Mucosa of stomach (tissue), 1 donor: ENCODE results near the gene SLC2A4.

Experiments
- H3K27me3 ChIP-seq: one replicate; pipeline ENCODE4 v1.7.0; 2013; ENCODE audit warnings: mild to moderate bottlenecking, low read length; ENCODE audit not compliant: control insufficient read depth, insufficient read depth
- H3K36me3 ChIP-seq: one replicate; pipeline ENCODE4 v1.7.0; 2013; ENCODE audit warnings: low read length; ENCODE audit not compliant: control insufficient read depth, insufficient read depth
- H3K4me1 ChIP-seq: one replicate; pipeline ENCODE4 v1.7.0; 2013; ENCODE audit warnings: mild to moderate bottlenecking, low read length; ENCODE audit not compliant: control insufficient read depth, insufficient read depth
- H3K4me3 ChIP-seq: one replicate; pipeline ENCODE4 v1.7.0; 2013; ENCODE audit warnings: low read length
- H3K9ac ChIP-seq: one replicate; pipeline ENCODE4 v1.7.0; 2013; ENCODE audit warnings: mild to moderate bottlenecking, low read length, moderate library complexity
- H3K9me3 ChIP-seq: one replicate; pipeline ENCODE4 v1.7.0; 2013; ENCODE audit warnings: mild to moderate bottlenecking, low read length, moderate library complexity; ENCODE audit not compliant: control insufficient read depth
- donor health status: Pancreatic carcinoma.

The SLC2A4 gene

DNA sequence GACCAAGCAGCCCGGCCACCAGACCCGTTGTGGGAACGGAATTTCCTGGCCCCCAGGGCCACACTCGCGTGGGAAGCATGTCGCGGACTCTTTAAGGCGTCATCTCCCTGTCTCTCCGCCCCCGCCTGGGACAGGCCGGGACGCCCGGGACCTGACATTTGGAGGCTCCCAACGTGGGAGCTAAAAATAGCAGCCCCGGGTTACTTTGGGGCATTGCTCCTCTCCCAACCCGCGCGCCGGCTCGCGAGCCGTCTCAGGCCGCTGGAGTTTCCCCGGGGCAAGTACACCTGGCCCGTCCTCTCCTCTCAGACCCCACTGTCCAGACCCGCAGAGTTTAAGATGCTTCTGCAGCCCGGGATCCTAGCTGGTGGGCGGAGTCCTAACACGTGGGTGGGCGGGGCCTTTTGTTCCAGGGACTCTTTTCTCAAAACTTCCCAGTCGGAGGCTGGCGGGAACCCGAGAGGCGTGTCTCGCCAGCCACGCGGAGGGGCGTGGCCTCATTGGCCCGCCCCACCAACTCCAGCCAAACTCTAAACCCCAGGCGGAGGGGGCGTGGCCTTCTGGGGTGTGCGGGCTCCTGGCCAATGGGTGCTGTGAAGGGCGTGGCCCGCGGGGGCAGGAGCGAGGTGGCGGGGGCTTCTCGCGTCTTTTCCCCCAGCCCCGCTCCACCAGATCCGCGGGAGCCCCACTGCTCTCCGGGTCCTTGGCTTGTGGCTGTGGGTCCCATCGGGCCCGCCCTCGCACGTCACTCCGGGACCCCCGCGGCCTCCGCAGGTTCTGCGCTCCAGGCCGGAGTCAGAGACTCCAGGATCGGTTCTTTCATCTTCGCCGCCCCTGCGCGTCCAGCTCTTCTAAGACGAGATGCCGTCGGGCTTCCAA, at the start of gene SLC2A4:
TSS of gene SLC2A4 (plus strand) at position 645 of the 879 bp plus-strand sequence. CDS start at position 862, 217 bp downstream.
- H3K4me3 ChIP-seq = peak within 1 kb of the TSS; percentile 41
- H3K9me3 ChIP-seq = no peaks in the 10 kb centered on the region
- no peaks in the 10 kb centered on the region for H3K36me3 ChIP-seq
- H3K9ac ChIP-seq = peak within 1 kb of the TSS; percentile 40
- peaks cover 43% of the 10 kb centered on the region for H3K27me3 ChIP-seq
- peaks cover 21% of the 10 kb centered on the region for H3K4me1 ChIP-seq

DNA sequence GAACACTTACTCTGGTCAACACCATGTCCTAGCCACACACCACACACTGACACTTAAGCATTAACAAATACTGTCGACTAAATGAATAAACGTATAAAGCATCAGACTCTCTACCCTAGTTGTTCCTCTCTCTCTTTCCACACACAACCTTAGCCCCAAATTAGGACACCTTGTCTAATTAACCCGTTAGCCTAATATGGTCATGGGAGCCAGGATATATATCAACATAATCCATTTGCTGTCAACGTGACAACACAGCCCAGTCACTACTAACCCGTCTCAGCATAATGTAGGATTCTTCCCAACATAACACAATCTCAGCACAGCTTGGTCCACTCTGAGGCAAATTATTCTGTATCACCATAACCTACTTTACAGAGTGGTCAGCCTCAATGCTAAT, 49.4 kb upstream of the SLC2A4 start:
- no peak overlapping the region for H3K4me3 ChIP-seq
- H3K9ac ChIP-seq = no peak overlapping the region
- H3K36me3 ChIP-seq = peaks cover 15% of the 10 kb centered on the region
- H3K4me1 ChIP-seq = peaks cover 23% of the 10 kb centered on the region
- no peaks in the 10 kb centered on the region for H3K9me3 ChIP-seq
- no peaks in the 10 kb centered on the region for H3K27me3 ChIP-seq

DNA sequence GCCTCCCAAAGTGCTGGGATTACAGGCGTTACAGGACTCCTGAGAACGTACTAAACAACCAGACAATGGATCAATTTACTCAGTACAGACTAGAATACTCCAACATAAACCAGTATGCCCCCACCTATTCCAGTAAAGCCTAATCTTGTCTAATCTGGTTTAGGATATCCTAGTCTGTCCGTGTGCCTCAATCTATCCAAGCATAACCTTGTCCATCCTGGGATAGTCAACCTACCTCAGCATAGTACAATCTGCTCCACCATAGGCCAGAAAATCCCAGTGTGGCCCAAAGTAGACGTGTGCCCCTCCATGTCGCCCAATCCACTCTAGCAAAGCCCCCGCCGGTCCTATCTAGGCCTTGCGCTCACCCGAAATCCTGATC, 47.8 kb upstream of the SLC2A4 start:
- Histone ChIP-seq H3K36me3 (peaks cover 9% of the 10 kb centered on the region), H3K9ac (peak overlapping the region; percentile 80), H3K27me3 (no peaks in the 10 kb centered on the region), H3K4me1 (peaks cover 28% of the 10 kb centered on the region), H3K4me3 (peak overlapping the region; percentile 92), H3K9me3 (no peaks in the 10 kb centered on the region)

DNA sequence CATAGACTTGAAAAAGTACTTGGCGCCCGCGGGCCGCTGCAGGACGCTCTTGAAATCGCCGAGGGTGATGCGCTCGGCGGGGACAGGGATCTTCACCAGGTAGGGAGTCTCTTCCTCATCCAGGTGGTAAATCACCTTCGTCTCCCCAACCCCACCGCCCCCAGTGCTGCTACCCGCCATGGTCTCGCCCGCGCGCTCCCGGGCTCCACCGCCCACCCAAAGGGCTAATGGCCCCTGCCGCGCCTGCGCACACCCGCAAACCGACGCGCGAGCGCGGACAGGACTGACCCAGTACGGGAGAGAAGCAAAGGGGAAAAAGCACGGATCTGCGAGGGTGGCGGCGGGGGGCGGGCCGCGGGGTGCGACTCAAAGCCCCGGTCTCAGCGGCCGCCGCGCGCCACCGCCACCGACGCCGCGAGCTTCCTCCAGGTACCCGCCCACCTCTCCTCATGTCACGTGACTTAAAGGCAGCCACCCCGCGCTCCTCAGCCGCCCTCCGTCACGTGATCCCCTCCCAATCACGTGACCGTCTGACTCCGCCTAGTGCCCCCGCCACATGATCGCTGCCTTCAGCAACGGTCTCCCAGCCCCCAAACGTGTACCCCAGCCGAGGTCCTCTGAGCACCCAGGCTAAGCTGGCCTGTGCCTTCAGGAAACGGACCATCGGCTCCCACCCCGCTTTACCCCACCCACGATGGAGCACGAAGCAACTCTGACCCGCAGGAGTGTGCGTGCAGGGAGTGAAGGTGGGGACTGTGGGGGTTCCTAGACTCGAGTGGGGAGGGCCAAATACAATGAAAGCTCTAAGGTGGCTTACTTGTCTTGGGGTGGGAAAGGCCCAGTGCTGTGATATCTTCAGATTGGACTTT, 47.2 kb upstream of the SLC2A4 start, which contains the start of gene DVL2:
TSS of gene DVL2 (minus strand) at position 435 of the 869 bp plus-strand sequence. CDS start at position 180, 255 bp downstream.
- H3K36me3 ChIP-seq = peaks cover 5% of the 10 kb centered on the region
- peak within 1 kb of the TSS; percentile 80 for H3K9ac ChIP-seq
- peaks cover 28% of the 10 kb centered on the region for H3K4me1 ChIP-seq
- H3K4me3 ChIP-seq = peak within 1 kb of the TSS; percentile 92
- H3K27me3 ChIP-seq = no peaks in the 10 kb centered on the region
- no peaks in the 10 kb centered on the region for H3K9me3 ChIP-seq

DNA sequence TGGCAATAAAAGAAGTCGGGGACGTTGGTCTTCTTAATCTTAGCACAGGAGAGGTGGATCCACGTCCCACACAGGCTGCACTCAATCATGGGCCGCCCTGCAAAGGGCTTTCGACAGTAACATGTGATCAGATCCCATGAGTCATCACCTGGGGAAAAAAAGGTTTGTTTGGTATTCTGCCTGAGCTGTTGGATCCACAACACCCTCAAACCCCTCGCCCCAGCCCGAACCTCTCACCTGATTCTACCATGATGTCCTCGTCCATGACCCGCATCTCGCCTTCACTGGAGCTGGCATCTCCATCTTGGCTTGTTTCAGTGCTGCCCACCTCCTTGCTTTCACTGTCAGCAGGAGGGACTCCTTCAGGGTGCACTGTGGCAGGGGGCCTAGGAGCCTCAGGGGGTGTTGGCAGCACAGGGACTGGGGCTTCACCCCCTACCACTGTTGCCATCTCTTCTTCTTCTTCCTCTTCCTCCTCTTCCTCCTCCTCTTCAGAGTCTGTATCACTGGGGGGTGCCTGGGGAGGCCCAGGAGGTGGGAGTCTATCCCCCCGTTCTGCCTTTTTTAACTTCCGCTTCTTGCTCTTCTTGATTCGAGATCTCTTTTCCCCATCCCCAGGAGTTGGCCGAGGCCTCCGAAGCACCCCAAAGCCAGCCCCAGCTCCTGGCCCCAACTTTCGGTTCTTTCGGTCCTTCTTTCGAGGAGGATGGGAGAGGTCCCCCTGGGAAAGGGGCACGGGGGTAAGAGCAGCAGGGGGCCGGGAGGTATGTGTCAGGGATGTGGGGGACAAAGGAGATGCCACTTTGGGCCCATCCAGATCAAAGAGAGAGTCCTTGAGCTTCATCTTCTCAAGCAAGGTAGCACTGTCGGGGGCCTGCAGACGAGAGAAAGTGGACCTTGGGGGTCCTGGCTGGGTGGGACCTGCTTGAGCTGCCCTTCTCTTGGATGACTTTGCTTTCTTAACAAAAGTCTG, 45.5 kb upstream of the SLC2A4 start:
- no peaks in the 10 kb centered on the region for H3K9me3 ChIP-seq
- no peaks in the 10 kb centered on the region for H3K27me3 ChIP-seq
- H3K4me1 ChIP-seq = peaks cover 41% of the 10 kb centered on the region
- peaks cover 5% of the 10 kb centered on the region for H3K36me3 ChIP-seq
- H3K4me3 ChIP-seq = no peak overlapping the region
- peak overlapping the region; percentile 8 for H3K9ac ChIP-seq

DNA sequence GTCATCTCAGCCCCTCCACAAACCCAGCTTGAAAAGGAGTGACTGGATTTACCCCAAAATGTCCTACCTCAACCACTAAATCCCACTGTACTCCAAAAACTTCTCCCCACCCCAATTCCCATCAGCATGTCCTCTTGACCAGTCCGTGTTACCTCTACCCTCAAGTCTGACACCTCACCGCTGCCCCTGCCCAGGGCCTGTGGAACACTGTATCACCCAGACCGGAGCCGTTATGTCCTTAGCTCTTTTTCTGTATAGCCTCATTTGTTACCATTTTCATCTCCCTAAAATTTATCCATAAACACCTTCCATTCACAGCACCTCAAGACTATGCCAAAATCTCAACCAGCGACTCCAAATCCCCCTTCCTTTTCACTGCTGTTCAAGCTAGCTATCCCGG, 44.7 kb upstream of the SLC2A4 start:
- H3K9me3 ChIP-seq = no peaks in the 10 kb centered on the region
- no peak overlapping the region for H3K9ac ChIP-seq
- peaks cover 47% of the 10 kb centered on the region for H3K4me1 ChIP-seq
- H3K4me3 ChIP-seq = peak overlapping the region; percentile 1
- H3K27me3 ChIP-seq = no peaks in the 10 kb centered on the region
- peaks cover 5% of the 10 kb centered on the region for H3K36me3 ChIP-seq

DNA sequence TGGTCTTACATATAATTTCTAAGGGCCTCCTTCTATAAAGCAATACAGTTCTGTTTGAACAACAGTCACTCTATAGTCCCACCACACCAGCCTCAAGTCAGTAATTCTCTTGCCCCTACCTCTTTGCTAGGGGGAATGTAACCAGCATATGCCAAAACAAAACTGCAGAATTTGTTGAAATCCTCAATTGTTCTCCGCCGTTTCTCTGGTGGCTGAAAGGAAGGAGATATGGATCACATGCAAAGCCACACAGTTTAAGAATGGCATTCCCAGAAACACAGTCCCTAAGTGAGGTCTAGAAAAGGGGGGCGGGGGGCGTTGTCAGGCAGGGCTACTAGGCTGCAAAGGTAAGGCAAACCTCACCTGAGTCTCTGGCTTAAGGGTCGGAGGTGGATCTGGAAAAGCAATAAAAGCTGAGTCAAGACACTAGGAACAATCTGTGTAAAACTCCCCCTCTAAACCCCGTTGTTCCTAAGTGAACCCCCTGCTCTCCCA, 44.2 kb upstream of the SLC2A4 start:
- H3K36me3 ChIP-seq = peaks cover 5% of the 10 kb centered on the region
- H3K9ac ChIP-seq = peak overlapping the region; percentile 6
- no peaks in the 10 kb centered on the region for H3K9me3 ChIP-seq
- peaks cover 47% of the 10 kb centered on the region for H3K4me1 ChIP-seq
- peak overlapping the region; percentile 1 for H3K4me3 ChIP-seq
- no peaks in the 10 kb centered on the region for H3K27me3 ChIP-seq

DNA sequence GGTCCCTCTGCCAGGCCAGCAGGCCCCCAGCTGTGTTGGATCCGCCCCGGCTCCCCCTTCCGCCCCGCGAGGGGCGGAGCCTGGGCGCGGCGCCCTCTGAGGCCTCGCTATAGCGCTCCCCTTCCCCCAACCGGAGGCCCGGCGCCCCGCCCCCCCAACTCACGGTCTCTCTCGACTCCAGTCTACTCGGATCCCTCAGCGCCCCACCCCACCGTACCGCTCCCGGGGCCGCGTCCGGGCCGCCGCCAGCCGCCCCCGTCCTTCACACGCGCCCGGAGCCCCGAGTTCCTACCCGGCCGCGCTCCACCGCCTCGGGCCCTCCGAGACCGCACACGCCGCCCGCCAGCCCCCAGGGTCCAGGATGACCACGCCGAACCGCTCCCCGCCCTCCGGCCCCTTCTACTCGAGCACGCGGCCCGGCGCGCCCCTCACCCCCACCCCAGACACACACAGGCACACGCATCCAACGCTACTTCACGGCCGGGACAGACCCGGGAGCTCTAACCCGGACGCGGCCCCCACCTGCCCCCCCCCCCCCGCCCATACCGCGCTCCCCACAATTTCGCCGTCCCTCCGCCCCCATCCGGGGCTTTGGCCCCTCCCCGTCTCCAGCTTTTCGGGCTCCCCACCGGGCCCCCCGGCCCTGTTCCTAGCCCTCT, 43.6 kb upstream of the SLC2A4 start:
- Histone ChIP-seq H3K4me3 (peak overlapping the region; percentile 1), H3K9me3 (no peaks in the 10 kb centered on the region), H3K9ac (peak overlapping the region; percentile 93), H3K4me1 (peaks cover 47% of the 10 kb centered on the region), H3K36me3 (peaks cover 5% of the 10 kb centered on the region), H3K27me3 (no peaks in the 10 kb centered on the region)

DNA sequence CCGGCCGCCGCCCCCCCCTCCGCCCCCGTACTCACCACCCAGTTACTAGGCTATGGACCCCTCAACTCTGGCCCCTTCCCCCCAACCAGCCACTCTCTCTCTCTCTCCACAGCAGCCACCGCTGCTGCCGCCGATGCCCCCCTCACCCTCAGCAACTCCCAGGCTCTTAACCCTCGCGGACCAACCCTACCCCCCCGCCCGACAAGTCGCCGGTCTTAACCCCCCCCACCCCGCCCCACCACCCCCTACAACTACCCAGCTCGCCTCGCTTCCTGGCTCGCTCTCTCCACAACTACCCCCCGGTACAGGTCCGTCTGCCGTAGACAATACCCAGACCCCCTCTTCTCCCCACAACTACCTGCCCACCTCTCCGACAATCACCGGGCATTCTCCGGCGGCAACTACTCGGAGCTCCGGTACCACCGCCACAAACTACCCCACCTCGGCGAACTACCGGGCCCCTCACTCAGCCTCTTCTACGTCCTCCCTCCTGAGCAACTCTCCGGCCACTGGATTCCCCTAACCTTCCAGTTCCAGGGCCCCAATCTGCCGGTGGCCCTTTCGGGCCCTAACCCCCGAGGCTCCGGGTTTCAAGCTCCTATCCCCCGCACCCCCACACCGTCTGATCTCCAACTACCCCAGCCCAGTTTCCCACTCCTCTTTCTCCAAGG, 43.0 kb upstream of the SLC2A4 start:
- Histone ChIP-seq H3K9ac (peak overlapping the region; percentile 93), H3K4me3 (peak overlapping the region; percentile 69), H3K9me3 (no peaks in the 10 kb centered on the region), H3K36me3 (peaks cover 5% of the 10 kb centered on the region), H3K27me3 (no peaks in the 10 kb centered on the region), H3K4me1 (peaks cover 42% of the 10 kb centered on the region)

DNA sequence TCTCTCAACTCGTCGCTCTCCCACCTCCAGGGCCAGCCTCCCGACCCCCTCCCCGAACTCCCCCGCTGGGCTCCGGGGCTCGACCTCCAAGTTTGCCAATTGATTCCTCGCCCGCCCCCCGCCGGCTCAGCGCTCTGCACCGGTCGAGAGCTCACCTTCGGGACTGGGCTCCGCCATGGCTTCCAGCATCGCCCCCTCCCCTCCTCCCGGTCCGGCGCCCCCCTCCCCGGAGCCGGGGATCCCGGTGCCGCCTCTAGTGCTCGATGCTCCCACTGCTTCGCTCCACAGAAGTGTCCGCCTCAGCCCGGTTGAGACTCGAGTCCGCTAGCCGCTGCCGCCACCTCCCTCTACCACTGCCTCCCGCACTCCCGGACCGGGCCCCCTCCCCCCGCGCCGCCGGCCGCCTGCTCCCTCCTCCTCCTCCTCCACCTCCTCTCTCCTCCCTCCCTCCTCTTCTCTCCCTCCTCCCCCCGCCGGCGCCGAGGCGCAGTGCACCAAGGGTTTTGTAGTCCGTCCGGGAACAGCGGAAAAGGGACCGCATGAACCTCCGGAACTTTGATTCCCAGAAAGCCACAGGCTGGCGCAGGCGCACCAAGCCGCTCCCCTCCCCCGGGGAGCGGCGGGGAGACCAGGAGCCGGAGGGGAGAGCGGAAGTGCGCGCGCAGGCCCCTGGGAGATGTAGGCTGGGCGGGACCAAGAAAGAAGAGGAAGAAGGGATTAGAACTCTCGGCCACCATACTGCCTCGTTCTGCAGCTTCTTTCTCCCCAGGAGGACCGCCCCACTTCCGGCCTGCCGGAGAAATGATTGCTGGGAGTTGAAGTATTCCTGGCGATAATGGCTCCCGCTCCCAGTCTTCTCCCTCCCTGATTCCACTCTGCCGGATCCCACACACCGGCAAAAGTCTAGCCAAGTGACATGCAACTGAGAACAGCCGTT, 42.2 kb upstream of the SLC2A4 start, which contains the start of gene PHF23:
TSS of gene PHF23 (minus strand) at position 367 of the 937 bp plus-strand sequence. CDS start at position 189, 178 bp downstream.
- H3K27me3 ChIP-seq = no peaks in the 10 kb centered on the region
- peak within 1 kb of the TSS; percentile 69 for H3K4me3 ChIP-seq
- H3K9ac ChIP-seq = peak within 1 kb of the TSS; percentile 93
- H3K36me3 ChIP-seq = peaks cover 10% of the 10 kb centered on the region
- peaks cover 42% of the 10 kb centered on the region for H3K4me1 ChIP-seq
- no peaks in the 10 kb centered on the region for H3K9me3 ChIP-seq
